CD4-positive, alpha-beta T cell treated with Interleukin-4 for 4 hours (primary cell): ENCODE results near the gene YJEFN3.

Source experiments
- DNase-seq: peaks from one replicate; pipeline ENCODE4 v3.0.0-alpha.2; 2020

The YJEFN3 gene

DNA sequence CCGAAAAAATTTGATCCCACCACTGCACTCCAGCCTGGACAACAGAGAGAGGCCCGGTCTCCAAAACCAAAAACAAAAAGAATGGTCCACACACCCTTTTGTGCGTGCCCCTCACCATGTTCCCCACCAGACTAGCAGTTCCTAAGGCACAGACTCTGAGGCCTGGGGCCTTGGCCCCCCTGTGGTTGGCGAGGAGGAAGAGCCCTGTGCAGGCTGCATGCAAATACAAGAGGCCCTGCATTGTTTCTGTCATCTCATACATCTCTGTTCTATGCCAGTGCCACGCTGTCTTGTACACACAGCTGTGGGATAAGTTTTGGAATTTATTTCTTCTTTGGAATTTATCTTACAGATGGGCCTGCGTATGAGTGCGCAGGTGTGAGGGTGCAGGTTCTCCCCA, 4.7 kb upstream of the YJEFN3 start:
- no peak for DNase-seq

DNA sequence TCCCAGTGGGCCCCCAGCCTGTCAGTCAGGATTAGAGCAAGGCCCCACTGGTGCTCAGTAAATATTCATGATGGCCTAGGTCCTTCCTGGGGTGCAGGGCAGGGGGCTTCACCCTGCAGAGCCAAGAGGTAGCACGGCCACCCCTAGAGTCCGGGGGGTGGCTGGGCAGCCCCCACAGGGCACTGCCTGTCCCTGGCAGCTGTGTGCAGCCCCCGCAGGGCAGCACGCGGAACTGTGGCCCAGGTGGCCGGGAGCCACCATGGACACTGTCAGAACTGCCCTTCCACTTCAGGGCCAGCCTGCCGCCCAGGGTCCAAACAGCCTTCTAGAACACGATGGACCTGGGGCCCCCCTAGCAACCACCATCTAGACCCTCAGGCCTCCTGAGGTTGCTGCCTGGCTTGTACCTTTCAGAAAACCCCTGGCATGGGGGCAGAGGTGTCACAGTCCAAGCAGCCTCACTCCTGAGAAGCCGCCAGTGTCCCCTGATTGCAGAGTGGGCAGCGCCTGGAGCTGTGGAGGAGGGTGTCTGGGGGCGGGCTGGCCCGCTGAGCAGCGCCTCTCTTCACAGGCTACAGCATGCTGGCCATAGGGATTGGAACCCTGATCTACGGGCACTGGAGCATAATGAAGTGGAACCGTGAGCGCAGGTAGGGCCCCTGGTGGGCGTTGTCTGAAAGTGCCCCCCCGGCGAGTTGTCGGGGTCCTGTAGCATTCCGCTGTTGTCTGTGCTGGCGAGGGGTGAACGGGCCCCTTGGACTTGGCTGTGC, 2.9 kb upstream of the YJEFN3 start:
- no peak for DNase-seq

DNA sequence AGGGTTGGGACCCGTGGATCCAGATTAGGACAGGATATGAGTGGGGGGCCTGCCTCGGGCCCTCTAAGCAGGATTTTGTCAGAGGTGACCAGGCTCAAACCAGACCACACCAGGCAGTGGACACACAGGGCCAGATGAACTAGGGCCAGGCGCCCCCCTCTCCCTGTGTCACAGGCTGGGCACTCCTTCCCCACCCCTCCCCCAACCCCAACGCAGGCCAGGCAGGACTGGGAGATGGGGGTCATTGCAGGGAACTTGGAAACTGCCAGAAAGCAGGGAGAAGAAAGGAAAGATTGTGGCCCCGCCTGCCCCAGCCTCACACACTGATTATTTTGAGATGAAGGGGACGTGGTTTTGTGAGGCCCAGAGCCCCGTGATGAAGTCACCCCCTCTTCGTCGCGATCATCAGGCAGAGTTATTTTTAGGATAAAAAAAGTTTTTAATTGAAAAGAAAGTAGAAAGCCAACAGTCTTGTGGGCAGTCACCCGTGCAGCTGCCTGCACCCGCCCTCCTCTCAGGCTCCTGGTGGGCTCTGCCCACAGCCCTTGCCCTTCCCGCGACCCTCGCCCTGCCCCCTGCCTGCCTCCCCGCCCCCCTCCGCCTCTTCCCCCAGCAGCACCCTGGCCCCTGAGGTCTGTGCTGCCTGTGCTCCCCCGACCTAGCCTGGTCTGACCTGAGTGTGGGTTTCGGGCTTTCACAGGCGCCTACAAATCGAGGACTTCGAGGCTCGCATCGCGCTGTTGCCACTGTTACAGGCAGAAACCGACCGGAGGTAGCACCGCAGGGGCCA, 1.9 kb upstream of the YJEFN3 start:
- DNase-seq = no peak

DNA sequence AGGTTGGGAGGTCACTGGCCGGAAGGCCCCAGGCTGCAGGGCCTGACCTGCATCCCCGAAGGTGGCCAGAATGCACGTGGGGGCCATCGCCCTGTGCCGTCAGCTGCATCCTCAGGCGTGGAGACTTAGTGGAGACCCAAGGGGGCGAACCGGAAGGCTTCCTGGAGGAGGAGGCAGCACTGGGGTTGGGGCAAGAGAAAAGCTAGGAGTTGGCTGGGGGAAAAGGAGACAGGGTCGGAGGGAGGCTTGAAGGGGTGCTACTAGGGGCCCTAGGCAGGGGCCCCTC, 1.4 kb upstream of the YJEFN3 start:
- DNase-seq = no peak

DNA sequence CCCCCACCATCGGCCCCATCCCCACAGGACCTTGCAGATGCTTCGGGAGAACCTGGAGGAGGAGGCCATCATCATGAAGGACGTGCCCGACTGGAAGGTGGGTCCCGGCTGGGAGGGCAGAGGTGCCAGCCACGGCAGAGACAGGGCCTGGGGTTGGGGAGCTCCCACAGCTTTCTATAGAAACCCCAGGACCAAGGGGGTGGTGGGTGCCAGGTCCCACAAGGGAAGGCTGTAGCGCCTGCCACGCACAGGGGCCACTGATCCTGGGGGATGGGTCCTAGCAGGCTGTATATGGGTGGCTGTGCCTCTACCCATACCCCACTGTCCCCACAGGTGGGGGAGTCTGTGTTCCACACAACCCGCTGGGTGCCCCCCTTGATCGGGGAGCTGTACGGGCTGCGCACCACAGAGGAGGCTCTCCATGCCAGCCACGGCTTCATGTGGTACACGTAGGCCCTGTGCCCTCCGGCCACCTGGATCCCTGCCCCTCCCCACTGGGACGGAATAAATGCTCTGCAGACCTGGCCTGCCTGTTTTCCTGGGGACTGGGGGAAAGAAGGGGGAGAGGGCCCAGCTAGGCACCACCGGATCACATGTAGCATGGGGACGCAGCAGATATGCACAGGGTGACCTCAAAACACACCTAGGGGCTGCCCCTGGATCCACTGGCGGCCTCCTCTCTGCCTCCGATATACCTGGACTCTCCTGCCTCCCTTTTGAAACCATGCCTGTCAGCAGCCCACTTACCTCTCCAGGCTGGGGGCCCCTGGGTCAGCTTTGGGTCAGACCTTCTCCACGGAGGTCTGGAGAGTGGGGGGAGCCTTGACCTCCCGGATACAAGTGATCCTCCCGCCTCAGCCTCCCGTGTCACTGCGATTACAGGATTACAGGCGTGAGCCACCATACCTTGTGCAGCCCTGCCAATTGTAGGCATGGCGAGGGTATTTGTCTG, 761 bp upstream of the YJEFN3 start:
- no peak for DNase-seq

DNA sequence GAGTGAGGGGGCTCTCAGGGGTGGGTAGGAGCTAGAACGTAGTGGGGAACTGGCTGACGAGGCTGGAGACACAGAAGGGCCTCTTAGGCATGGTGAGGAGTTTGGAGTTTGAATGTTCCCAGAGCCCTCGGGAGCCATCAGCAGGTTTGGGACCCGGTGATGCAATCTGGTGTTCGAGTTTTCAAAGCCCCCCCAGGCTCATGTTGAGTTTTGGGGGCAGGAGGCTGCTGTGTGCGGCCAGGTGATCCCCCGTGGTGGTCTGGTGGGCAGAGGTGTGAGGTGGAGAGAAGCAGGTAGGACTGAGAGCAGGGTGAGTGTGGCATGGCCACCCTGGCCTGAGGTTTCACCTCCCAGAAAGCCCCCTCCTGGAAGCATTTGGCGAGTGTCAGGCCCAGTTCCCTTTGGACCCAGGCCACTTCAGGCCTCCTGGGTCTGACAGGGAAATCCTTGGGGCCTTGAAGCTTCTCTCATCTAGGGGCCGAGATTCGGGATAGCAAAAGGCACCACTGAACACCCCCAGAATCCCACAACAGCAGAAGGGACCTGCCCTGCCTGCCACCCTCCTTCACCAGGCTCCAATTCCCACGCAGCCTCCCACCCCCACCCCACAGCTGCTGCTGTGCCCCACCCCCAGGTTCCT, 1.2 kb downstream of the YJEFN3 start:
- DNase-seq = no peak

DNA sequence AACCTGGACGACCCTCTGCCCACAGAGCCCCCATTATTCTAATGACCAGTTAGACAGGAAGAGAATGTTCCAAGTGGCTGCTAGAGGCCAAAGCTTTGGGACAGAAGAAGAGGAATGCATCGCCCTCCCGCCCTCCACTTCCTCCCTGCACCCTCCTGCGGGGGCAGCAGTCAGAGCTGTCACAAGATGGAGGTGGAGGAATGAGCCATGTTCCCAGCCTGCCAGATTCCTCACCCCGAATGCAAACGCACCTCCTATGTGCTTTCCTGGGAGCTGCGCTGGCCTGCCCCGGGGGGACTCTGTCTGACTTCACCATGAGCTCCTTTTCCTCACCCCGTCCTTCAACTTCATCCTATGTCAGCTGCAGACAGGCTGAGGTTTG, 1.7 kb downstream of the YJEFN3 start:
- DNase-seq = no peak

DNA sequence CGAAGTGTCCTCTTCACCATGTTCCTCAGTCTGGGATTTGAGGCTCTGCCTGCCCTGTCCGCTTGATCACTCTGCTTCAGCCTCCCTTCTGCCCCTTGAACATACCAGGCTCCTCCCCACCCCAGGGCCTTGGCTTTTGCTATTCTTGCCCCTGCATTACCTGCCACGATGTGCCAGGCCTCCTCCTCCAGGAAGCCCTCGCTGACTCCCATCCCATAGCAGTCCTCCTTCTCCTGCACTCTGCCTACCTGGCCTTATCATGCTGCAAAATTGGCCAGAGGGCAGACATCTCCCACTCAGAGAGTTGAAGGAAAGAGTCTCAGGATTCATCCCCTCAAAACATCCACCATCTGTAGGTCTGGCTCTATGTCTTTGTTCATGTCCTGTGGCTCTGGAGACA, 2.2 kb downstream of the YJEFN3 start:
- no peak for DNase-seq

DNA sequence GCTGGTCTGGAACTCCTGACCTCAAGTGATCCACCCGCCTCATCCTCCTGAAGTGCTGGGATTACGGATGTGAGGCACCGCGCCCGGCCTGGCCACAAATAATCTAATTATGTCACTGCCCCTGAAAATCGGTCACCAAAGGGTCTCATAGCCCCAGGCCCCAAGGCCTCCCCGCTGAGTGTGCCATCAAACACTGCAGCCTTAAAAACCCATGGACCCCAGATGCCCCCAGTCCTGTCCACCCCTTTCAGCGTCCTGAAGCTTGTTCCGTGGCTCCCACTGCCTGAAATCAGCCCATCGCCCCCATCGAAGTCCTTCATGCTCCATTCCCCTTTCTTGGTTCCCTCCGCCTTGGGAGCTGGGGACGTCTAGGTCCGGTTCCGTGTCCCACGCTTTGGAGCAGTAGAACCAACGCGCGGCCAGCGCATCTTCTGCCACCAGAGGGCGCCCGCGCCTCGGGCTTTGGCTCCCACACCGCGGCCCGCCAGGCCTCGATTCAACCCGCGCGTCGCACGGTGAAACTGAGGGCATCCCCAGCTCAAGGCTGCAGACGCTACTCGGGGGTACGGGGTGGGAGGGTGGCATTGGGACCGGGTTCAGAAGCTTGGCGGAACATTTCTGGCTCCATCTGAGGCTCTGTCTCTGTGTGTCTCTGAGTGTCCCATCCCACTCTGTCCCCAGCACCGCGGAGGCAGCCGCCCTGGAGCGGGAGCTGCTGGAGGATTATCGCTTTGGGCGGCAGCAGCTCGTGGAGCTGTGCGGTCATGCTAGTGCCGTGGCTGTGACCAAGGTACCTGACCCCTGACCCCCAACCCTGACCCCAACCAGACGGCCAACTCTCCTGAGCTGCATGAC, 3.5 kb downstream of the YJEFN3 start:
- peak; percentile 73 for DNase-seq

DNA sequence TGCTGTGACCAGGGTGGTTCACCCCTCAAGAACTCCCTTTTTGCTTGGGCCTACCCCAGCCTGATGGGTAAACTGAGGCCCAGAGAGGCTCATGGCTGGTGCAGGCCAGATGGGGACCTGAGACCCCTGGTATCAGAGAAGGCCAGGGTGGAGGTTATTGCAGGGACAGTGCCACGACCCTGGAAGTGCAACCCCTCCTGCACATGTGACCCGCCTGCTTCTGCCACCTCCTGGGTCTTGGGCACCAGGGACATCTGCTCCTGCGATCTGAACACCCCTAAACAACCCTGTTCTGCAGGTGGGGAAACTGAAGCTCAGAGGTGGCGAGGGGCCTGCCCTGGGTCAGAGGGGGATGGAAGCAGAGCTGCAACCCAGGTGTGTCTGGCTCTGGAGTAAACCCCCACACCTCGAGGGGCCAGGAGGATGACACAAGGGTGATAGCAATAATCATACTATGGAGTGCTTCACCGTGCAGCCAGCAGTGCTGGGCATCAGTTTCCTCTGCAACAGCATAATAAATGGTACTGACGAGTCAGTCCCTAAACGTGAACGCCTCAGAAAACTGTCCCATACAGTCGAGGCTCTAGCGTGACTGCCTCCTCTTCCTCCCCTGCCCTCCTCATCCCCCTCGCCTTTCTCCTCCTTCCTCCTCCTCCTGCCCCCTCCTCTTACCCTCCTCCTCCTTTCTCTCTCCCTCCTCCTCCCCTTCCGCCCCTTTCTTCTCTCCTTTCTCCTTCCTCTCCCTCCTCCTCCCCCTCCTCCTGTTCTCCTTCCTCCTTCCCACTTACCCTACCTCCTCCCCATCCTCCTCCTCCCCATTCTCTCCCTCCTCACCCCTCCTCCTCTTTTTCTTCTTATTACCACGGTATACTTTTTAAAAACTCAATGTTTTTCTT, 4.3 kb downstream of the YJEFN3 start:
- DNase-seq = no peak

DNA sequence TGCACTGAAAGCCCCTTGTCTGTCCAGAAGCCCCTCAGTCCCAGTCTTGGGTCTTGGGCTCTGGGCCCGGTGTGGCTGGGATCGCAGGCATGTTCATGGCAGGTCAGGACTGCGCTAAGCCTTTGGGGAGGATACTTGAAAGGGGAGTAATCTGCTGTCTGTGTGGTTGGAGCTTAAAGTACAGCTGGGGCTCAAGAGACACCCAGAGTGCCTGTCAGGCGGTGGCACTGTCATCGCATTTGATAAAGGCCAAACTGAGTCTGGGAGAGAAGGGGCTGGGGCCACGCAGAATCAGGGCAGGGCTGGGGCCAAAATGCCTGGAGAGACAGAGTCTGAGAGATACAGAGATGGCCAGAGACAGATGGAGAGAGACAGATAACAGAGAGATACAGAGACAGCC, 5.1 kb downstream of the YJEFN3 start:
- DNase-seq = no peak

DNA sequence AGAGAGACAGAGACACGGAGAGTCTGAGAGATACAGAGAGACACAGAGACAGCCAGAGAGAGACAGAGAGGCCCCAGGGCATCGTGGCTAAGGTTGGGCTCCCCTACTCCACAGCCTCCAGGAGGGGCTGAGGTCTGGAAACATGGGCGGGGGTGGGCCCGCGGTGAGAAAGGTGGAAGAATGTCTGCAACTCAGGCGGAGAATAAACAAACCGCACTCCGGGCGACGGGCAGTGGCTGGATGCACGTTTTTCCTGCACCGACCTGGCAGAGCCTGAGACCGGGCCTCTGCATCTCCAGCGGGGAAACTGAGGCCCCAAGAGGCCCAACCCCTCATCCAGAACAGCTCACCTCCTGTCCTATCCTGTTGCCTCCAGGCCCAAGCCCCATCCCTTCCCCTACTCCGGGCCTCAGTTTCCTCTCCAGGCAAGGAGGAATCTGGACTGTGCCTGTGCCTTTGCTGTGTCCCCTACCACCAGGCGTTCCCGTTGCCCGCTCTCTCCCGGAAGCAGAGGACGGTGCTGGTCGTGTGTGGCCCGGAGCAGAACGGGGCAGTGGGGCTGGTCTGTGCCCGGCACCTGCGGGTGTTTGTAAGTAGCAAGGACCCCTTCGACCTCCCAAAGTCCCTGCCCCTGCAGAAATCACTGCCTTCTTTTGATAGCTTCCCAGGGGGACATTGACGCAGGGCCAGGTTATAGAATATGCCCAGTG, 6.0 kb downstream of the YJEFN3 start:
- no peak for DNase-seq

DNA sequence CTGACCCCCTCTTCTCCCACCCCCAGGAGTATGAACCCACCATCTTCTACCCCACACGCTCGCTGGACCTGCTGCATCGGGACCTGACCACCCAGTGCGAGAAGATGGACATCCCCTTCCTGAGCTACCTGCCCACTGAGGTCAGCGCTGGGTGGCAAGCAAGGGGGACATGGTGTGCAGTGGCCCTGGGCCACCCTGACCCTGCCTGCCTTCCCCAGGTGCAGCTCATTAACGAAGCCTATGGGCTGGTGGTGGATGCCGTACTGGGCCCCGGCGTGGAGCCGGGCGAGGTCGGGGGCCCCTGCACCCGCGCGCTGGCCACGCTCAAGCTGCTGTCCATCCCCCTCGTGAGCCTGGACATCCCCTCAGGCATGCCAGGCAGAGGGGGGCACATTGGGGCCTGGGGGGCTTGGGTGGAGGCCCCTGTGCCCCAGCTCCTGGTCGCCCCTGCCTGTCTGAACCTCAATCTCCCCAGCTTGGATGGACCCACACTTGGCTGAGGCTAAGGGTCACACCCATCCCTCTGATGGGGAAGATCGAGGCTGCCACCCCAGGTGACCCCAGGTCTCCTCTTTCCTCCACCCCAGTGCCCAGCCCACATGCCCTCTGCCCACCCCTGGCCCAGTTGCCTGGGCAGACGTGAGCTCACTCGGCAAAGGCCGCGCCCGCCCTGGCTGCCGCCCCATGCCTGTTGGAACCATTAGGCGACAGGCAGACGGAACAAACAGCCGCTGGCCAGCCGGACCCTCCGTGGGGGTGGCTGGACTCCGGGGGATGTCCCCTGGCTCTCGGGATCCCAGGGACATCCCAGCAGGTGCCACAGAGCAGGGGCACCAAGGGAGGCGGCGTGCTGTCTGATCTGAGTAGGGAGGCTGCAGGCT, 6.8 kb downstream of the YJEFN3 start:
- DNase-seq = no peak

DNA sequence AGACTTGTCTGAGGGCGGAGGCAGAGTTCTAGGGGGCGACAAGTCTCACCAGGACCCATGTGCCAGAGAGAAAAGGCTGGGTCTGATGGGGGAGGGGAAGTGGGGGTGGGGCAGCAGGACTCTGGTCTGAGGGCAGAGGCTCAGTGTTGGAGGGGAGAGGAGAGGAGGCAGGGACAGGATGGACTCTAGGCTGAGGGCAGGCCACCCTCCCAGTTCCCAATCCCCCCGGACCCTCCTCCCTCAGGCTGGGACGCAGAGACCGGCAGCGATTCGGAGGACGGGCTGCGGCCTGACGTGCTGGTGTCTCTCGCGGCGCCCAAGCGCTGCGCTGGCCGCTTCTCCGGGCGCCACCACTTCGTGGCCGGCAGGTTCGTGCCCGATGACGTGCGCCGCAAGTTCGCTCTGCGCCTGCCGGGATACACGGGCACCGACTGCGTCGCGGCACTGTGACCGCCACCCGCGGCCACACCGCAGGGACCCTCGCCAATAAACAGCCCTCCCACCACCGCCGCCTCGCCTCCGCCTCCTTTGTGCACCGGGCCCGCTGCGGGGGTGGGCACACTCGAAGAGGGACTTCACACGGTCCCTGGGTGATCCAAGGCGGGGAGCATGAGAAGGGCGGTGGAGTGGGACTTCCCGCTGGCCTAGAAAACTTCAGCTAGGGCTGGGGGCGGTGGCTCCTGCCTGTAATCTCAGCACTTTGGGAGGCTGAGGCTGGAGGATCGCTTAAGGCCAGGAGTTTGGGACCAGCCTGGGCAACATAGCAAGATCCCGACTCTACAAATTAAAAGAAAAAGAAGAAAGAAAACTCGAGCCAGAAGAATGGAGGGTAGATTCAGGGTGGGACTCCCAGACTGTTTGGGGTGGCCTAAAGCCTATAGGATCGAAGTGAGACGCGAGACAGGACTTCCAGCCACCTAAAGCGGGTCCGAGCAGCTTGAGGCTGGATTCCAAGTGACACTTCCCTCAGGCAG, 8.7 kb downstream of the YJEFN3 start:
- no peak for DNase-seq

DNA sequence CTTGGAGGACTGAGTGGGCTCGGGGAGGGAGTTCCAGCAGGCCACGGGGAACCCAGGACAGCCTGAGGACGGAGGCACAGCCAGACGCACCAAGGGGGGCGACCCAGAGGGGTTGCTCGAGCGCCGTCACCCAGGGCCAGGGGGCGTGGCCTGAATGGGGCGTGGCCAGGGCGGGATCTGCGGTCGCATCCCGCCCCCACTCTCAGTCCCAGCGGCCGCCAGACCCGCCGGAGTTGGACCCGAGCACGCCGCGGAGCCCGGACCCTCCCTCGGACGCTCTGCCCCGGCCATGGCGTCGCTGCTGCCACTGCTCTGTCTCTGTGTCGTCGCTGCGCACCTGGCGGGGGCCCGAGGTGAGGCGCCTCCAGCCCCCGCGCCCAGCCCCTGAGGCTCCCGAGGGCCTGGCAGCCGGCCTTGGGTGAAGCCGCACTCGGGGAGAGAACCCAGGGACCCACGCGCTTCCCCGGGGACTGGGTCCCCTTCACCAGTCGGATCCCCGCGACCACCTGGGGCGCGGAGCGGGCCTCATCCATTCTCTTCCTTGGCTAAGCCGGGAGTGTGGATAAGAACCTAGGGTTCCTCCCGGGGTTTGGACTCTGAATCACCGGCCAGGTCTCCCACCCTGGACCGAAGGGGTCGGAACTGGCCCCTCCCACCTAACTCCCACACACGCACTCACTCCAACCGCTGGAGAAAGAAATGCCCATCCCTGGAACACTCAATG, 9.5 kb downstream of the YJEFN3 start, which contains the start of gene CILP2:
Gene CILP2 (plus strand): TSS at position 205 of the 724 bp plus-strand sequence. CDS start 85 bp downstream, at position 290.
- DNase-seq = no peak

DNA sequence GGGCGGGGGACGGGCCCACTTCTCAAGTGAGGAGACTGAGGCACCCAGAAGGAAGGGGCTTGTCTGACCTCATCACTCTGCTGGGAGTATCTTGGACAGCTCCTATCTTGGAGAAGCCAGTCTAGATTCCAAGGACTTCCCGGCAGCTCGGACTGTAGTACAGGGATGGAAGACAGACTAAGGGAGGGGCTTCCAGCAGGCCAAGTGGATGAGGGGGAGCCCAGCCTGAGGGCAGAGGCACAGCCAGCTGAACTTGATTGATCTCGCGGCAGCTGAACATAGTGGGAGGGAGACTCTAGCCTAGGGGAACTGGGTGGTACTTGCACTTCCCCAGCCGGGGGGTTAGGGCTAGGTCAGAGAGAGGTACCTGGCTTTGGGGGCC, 10.1 kb downstream of the YJEFN3 start:
- DNase-seq = no peak

DNA sequence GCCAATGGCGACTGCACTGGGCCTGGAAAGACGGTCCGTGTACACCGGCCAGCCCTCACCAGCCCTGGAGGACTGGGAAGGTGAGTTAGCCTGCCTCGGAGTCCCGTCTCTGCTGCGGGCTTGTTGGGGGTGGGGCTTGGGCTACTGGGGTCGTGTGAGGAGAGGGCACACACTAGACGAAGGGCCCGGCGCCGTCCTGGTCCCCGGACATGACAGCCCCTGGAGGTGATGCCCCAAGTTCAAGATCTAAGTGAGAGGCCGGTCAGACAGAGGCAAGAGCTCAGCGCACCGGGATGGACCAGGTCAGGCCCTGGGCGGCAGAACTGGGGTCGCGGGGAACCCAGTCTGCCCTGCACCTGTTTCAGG, 11.0 kb downstream of the YJEFN3 start:
- DNase-seq = no peak
